ENCODE results near the gene CUL9. TPM values are rescaled to one million over a fixed set of nuclear protein-coding genes. Genes with fewer than 3 reads are reported as not detected.

CUL9 gene
- polyA plus RNA-seq, 3 donors = 2.9 to 68.8 (median 3.8) TPM

DNA sequence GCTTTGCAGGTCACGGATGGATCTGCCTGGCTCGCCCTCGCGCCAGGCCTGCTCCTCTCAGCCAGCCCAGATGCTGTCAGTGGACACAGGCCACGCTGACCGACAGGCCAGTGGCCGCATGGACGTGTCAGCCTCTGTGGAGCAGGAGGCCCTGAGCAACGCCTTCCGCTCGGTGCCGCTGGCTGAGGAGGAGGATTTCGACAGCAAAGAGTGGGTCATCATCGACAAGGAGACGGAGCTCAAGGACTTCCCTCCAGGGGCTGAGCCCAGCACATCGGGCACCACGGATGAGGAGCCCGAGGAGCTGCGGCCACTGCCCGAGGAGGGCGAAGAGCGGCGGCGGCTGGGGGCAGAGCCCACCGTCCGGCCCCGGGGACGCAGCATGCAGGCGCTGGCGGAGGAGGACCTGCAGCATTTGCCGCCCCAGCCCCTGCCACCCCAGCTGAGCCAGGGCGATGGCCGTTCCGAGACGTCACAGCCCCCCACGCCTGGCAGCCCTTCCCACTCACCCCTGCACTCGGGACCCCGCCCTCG lies 80.9 kb downstream of the CUL9 start:
- Histone ChIP-seq H3K9me3 (replicated peaks in 1 of 2; ENCODE audit: control insufficient read depth in 1 of 2, insufficient read depth in 1 of 2, low read length in 2 of 2) (no peaks in the 10 kb centered on the region), H3K9ac (ENCODE audit: insufficient read depth, low read length, poor library complexity, severe bottlenecking) (no peak overlapping the region), H3K27me3 (ENCODE audit: control insufficient read depth in 2 of 2, insufficient read depth in 2 of 2, low read length in 2 of 2) (peaks cover 0 to 4% of the 10 kb centered on the region in 2 donors), H4K20me1 (ENCODE audit: insufficient read depth, low read length) (no peaks in the 10 kb centered on the region), H3K4me2 (replicated peaks; ENCODE audit: extremely low read depth, low read length, poor library complexity, severe bottlenecking) (no peak overlapping the region), H3K4me3 (replicated peaks in 1 of 3; ENCODE audit: low read depth in 2 of 3, low read length in 3 of 3) (no peak overlapping the region), H3K36me3 (replicated peaks in 1 of 2; ENCODE audit: control insufficient read depth in 1 of 2, insufficient read depth in 2 of 2, low read length in 2 of 2) (no peaks in the 10 kb centered on the region), H3K27ac (ENCODE audit: low read depth in 1 of 2, low read length in 2 of 2) (no peak overlapping the region), H3K4me1 (ENCODE audit: control insufficient read depth in 1 of 2, insufficient read depth in 2 of 2, low read length in 2 of 2) (no peaks in the 10 kb centered on the region), H2AFZ (ENCODE audit: insufficient read depth, low read depth, low read length, poor library complexity, severe bottlenecking) (no peak overlapping the region), H3K79me2 (ENCODE audit: insufficient read depth, low read length) (no peaks in the 10 kb centered on the region)
- TF ChIP-seq, protein P1, sequence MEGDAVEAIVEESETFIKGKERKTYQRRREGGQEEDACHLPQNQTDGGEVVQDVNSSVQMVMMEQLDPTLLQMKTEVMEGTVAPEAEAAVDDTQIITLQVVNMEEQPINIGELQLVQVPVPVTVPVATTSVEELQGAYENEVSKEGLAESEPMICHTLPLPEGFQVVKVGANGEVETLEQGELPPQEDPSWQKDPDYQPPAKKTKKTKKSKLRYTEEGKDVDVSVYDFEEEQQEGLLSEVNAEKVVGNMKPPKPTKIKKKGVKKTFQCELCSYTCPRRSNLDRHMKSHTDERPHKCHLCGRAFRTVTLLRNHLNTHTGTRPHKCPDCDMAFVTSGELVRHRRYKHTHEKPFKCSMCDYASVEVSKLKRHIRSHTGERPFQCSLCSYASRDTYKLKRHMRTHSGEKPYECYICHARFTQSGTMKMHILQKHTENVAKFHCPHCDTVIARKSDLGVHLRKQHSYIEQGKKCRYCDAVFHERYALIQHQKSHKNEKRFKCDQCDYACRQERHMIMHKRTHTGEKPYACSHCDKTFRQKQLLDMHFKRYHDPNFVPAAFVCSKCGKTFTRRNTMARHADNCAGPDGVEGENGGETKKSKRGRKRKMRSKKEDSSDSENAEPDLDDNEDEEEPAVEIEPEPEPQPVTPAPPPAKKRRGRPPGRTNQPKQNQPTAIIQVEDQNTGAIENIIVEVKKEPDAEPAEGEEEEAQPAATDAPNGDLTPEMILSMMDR (IDR thresholded peaks at IDR 0.05) = no peak
- Mint-ChIP-seq H3K4me3 (no peak overlapping the region), H3K9me3 (no peaks in the 10 kb centered on the region), H3K4me1 (peaks cover 4% of the 10 kb centered on the region), H3K27ac (no peak overlapping the region), H3K27me3 (ENCODE audit: low read depth in 3 of 3) (peaks cover 10 to 22% (median 14%) of the 10 kb centered on the region in 3 donors), H3K36me3 (no peaks in the 10 kb centered on the region)
- WGBS (ENCODE audit: insufficient coverage) = 96% methylated on average over 35 of the region's 39 CpGs
- intact Hi-C loops (cut with micrococcal nuclease) = loop anchor here (1.0 to 10.0 kb wide), 6 partner anchors 72 to 244 kb away; no protein-coding TSS in a partner anchor
- no peak for DNase-seq

DNA sequence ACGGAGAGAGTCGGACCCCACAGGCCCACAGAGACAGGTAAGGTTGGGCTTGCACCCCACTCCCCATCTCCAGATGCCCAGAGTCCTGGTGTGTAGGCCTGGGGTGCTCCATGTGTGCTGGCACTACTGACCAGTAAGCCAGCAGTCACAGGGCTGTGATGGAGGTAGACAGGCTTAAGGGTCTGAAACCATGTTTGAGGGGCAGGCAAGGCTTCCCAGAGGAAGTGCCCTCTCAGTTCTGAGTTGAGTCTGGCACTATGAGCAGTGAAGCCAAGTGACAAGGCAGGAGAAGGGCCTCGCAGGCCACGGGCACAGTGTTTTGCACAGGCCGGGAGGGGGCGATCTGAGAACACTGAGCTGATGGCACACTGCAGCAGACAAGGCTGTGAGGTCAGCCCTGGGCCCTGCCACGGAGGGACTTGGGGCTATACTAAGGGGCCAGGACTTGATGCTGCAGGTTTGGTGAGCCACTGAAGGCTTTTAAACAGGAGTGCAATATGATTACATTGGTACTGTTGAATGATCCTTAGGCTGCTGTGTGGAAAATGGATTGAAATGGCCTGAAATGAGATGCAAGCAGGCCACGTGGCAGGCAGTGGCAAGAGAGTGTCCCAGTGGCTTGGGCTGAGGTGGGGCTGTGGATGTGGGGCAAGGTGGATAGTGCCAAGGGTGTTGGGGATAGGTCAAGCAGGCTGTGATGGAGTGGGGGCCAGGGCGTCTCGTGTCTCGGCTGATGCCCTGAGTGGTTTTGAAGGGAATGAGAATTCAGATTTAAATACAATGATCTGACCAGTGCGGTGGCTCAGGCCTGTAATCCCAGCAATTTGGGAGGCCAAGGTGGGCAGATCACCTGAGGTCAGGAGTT lies 81.5 kb downstream of the CUL9 start:
- H3K4me3 Mint-ChIP-seq = peak overlapping the region in 1 of 2 donors; percentile 39
- Histone ChIP-seq H3K9me3 (replicated peaks in 1 of 2; ENCODE audit: control insufficient read depth in 1 of 2, insufficient read depth in 1 of 2, low read length in 2 of 2) (no peaks in the 10 kb centered on the region), H3K4me2 (replicated peaks; ENCODE audit: extremely low read depth, low read length, poor library complexity, severe bottlenecking) (no peak overlapping the region), H3K27me3 (ENCODE audit: control insufficient read depth in 2 of 2, insufficient read depth in 2 of 2, low read length in 2 of 2) (peaks cover 2 to 11% of the 10 kb centered on the region in 2 donors), H4K20me1 (ENCODE audit: insufficient read depth, low read length) (no peaks in the 10 kb centered on the region), H3K27ac (ENCODE audit: low read depth in 1 of 2, low read length in 2 of 2) (no peak overlapping the region), H3K4me1 (ENCODE audit: control insufficient read depth in 1 of 2, insufficient read depth in 2 of 2, low read length in 2 of 2) (no peaks in the 10 kb centered on the region), H3K9ac (ENCODE audit: insufficient read depth, low read length, poor library complexity, severe bottlenecking) (no peak overlapping the region), H3K36me3 (replicated peaks in 1 of 2; ENCODE audit: control insufficient read depth in 1 of 2, insufficient read depth in 2 of 2, low read length in 2 of 2) (no peaks in the 10 kb centered on the region), H2AFZ (ENCODE audit: insufficient read depth, low read depth, low read length, poor library complexity, severe bottlenecking) (no peak overlapping the region), H3K79me2 (ENCODE audit: insufficient read depth, low read length) (no peaks in the 10 kb centered on the region), H3K4me3 (replicated peaks in 1 of 3; ENCODE audit: low read depth in 2 of 3, low read length in 3 of 3) (no peak overlapping the region)
- H3K36me3 Mint-ChIP-seq = no peaks in the 10 kb centered on the region
- H3K27me3 Mint-ChIP-seq (ENCODE audit: low read depth in 3 of 3) = peaks cover 16 to 26% (median 17%) of the 10 kb centered on the region in 3 donors
- peak overlapping the region in 2 of 7 donors; percentile 32 to 79 for H3K27ac Mint-ChIP-seq
- peak; percentile 57 to 74 (median 72) for DNase-seq
- peaks cover 4% of the 10 kb centered on the region for H3K4me1 Mint-ChIP-seq
- intact Hi-C loops (cut with micrococcal nuclease) = loop anchor here (1.0 to 10.0 kb wide), 6 partner anchors 72 to 244 kb away; no protein-coding TSS in a partner anchor
- WGBS (ENCODE audit: insufficient coverage) = 19% methylated on average over 6 of the region's 12 CpGs
- no peaks in the 10 kb centered on the region for H3K9me3 Mint-ChIP-seq
- TF ChIP-seq, protein P1 (IDR thresholded peaks at IDR 0.05) = peak; percentile 82

All from CD14-positive monocyte (primary cell).